Measurements from ENCODE around the gene MMP20.
"Not testable (repeated sequence)": the region's sequence is repeated elsewhere in the genome, so short reads cannot be mapped to it uniquely, and the experiment has no call there.

MMP20 gene, protein sequence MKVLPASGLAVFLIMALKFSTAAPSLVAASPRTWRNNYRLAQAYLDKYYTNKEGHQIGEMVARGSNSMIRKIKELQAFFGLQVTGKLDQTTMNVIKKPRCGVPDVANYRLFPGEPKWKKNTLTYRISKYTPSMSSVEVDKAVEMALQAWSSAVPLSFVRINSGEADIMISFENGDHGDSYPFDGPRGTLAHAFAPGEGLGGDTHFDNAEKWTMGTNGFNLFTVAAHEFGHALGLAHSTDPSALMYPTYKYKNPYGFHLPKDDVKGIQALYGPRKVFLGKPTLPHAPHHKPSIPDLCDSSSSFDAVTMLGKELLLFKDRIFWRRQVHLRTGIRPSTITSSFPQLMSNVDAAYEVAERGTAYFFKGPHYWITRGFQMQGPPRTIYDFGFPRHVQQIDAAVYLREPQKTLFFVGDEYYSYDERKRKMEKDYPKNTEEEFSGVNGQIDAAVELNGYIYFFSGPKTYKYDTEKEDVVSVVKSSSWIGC

DNA sequence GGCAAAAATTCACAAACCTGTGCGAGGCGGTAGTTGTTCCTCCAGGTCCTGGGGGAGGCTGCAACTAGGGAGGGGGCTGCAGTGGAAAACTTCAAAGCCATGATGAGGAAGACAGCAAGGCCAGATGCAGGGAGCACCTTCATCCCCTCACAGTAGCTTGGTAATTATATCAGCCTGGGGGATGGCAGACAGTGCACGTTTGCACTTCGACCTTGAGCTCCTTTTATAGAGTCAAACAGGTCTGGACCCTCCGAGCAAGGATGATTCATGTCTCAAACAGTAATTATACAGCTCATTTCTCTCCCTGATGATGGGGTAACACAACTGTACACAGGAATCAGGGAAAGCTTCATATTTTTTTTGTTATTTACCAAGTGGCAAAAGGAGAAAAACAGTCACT, at the start of gene MMP20:
TSS of gene MMP20 (minus strand) at position 156 of the 400 bp plus-strand sequence. CDS start at position 143, 13 bp downstream.
- no peak for DNase-seq

DNA sequence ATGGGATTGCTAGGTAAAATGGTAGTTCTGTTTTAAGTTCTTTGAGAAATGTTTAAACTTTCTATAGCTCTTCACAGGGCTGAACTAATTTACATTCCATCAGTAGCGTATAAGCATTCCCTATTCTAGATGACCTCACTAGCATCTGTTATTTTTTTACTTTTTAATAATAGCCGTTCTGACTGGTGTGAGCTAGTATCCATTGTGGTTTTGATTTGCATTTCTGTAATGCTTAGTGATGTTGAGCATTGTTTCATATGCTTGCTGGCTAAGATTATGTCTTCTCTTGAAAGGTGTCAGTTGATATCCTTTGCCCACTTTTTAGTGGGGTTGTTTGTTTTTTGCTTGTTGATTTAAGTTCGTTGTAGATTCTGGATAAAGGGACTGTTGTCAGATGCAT, 44.5 kb upstream of the MMP20 start:
- no peak for DNase-seq

DNA sequence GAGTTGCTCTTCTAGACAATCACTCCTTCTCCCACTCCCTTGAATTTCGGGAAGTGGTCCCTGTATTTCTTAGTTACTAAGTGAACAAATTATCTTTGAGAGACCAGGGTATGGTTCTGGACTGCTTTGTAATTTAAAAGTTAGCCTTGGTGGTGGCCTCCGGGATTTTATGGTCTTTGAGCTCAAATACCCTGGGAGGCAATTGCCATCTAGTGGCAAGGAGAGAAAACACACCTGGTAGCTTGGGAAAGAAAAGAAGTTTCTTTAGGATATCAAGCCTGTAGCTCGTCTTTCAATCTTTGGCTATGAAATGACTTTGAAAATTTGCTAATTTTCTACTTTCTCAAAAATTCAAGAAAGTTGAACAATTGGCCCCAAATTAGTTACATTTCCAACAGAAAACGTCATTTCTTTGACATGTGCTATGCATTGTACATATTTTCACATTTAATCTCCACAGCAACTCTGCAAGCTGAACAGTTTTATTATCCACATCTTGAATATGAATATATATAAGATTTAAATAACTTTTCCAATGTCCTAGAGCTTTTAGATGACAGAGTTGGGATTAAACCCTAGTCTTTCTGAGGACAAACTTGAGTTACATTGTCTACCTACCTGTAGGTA, 41.3 kb upstream of the MMP20 start:
- DNase-seq, result peak; percentile 17

DNA sequence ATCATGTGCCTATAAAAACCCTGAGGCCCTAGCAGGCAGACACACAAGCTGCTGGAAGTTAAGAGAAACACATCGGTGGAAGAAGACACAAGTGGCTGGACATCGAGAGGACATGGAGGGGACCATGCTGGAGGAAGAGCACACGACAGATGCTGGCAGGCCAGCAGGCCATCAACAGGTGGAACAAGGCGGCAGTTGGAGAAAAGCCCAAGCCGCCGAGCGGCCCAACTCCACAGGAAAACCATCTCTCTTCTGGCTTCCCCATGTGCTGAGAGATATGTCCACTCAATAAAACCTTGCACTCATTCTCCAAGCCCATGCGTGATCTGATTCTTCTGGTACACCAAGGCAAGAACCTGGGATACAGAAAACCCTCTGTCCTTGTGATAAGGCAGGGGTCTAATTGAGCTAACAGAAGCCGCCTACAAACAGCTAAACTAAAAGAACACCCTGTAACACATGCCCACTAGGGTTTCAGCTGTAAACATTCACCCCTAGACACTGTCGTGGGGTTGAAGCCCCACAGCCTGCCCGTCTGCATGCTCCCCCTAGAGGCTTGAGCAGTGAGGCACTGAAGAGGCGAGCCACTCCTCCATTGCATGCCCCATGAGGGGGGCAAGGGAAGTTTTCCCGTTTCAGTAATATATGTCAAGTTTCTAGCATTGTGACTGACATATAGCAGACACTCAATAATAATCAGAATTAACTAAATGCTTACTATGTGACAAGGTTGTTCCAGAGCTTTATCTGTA, 39.0 kb upstream of the MMP20 start:
- DNase-seq, result peak; percentile 14

GRCh38 chr11:102662607-102663006, 37.5 kb upstream of the MMP20 start:
- no peak for DNase-seq

GRCh38 chr11:102661040-102661439, 35.9 kb upstream of the MMP20 start:
- no peak for DNase-seq

GRCh38 chr11:102656528-102656927, 31.4 kb upstream of the MMP20 start:
- DNase-seq, result no peak

GRCh38 chr11:102655547-102655946, 30.4 kb upstream of the MMP20 start:
- DNase-seq, result no peak

DNA sequence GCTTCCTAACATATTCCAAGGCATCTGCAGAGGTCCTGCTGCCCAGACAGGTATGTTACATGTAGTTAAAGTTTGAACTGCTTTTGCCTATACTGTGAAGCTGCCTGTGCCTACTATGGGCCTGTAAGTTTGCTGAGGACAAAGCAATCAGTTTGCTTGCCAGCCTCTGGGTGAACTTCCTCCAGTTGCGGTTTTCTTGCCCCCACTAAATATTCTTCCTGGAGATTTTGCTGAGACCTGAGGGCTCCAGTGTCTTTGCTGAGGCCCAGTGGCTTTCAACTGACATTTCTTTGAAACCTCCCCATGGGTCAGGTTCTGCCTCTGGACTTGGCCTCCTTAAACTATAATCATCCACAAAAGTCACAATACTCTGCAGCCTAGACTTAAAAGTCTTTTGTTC, 29.6 kb upstream of the MMP20 start:
- DNase-seq, result no peak

DNA sequence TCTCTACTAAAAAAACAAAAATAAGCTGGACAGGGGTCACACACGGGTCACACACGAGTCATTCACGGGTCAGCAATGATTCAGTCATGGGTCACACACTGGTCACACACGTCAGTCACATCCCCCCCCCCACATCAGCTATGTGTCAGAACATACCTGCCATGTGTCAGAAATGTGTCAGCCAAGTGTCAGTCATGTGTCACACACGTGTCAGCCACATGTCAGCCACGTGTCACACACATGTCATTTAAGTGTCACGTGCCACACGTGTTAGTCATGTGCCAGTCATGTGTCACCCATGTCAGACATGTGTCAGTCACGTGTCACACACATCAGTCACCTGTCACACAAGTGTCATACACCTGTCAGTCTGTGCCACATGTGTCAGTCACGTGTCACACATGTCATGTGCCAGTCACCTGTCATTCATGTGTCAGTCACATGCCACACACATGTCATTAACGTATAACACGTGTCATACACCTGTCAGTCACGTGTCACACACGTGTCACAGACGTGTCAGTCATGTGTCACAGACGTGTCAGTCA, 28.7 kb upstream of the MMP20 start:
- no peak for DNase-seq

GRCh38 chr11:102647430-102647829, 22.3 kb upstream of the MMP20 start:
- DNase-seq, result no peak

- DNase-seq, result no peak
Observed at GRCh38 chr11:102643941-102644340, 18.8 kb upstream of the MMP20 start.

DNA sequence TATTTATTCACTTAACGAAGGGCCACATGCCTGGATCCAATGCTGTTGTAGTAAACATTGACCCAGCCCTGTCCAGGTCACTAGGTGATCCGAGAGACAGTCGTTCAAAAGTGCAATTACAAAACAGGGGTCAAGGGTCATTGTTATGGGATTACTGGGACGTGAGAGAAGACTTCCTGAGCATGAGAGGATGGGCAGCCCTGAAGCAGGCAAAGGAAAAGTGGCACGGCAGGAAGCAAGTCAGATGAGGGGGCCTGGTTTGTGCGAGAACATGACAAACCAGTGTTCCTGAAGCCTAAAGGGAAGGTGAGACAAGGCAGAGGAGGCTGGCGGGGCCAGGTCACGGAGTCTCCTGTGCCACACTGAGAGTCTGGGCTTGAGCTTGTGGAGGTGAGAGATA, 15.8 kb upstream of the MMP20 start:
- no peak for DNase-seq

GRCh38 chr11:102639656-102640055, 14.5 kb upstream of the MMP20 start:
- no peak for DNase-seq

DNA sequence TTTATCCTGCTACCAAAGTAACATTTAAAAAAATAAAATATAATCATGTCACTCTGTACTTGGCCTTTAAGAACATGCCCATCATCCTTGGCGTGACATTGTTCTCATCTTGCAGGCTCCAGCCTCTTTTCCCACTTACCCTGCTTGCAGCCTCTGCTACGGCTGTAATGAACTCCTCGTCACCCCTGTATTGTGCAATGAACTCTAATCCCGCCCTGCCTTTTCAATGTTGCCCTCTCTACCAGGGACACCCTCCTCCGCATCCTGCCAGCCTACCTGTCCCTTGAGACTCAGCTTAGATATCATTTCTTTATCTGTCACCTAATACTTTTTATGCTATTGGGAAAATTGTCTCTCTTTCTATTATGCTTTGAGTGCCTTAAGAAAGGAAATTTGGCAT, 12.6 kb upstream of the MMP20 start:
- no peak for DNase-seq

DNA sequence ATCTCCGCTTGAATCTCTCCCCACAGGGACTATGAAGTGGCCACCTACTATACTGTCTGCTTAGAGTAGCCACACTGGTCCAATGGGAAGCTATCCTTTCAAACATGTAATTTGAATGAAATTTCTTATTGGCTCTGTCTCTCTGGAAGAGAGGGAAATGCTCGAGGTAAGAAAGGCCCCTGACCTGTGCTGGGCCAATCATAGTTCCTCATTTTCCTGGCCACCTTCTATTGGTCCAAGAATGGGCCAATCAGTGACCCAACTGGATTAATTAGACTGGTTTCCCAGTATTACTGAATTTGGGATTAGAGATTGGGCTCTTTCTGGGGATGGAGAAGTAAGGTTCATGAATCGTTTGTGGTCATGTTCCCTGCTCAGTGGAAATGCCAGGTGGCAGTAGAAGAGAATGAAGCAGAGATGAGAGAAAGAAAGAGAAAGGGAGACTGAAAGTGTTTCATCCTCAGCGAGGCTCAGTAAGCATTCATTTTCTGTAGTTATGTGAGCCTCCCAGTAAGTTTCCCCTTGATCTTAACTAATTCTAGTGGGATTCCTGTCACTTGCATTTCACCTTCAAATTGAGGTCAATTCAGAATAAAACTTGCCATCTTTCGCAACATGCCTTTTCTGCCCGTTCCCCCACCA, 8.4 kb upstream of the MMP20 start:
- no peak for DNase-seq

GRCh38 chr11:102632026-102632425, 6.9 kb upstream of the MMP20 start:
- DNase-seq, result no peak

GRCh38 chr11:102630598-102631448, 5.7 kb upstream of the MMP20 start:
- DNase-seq, result no peak

DNA sequence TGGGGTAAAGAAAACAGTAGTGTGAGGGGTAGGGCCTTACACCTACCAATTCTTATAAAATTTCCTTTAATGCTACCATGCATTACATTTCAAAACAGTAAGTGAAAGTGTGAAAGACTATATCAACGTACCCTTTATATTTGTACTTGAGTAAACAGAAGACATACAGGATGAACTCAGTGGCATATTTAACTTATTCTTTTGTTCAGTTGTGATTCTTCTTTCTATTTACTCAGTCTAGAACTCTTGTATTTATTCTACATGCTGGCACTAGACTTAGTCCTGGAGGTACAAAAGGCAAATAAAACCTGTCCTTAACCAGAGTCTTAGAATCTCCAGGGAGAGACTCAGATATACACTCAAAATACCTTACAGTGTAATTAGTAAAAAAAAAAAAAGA, 4.8 kb upstream of the MMP20 start:
- not testable (repeated sequence) for DNase-seq

DNA sequence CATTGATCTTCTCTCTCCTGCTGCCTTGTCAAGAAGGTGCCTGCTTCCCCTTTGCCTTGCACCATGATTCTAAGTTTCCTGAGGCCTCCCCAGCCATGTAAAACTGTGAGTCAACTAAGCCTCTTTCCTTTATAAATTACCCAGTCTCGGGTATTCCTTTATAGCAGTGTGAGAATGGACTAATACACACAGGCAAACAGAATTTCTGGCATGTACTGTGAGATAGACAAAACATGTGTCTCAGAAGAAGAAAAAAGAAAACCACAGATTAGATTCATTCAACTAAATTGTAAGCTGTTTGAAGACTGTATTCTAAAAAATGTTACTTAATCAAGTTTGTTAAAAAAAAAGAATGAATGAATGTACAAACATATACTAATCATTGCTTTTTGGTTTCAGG, 1.5 kb upstream of the MMP20 start:
- no peak for DNase-seq

GRCh38 chr11:102623998-102624397, 1.1 kb downstream of the MMP20 start:
- no peak for DNase-seq

- no peak for DNase-seq
Observed at GRCh38 chr11:102623128-102623527, 2.0 kb downstream of the MMP20 start.

Measured in stimulated activated CD4-positive, alpha-beta T cell treated with anti-CD3 and anti-CD28 coated beads, Interleukin-4, amount 100 ng/mL, for 24 hours (primary cell).